Esophagus squamous epithelium (tissue), 5 donors: ENCODE data around the gene PKIG. TPM values are rescaled to one million over a fixed set of nuclear protein-coding genes. Genes with fewer than 3 reads are reported as not detected.
"Not testable (repeated sequence)": the region's sequence is repeated elsewhere in the genome, so short reads cannot be mapped to it uniquely, and the experiment has no call there.

ENCODE experiments used
- DNase-seq: peaks from one replicate; lab custom pipeline; 2025; lab: John Stamatoyannopoulos, UW
- H3K27ac ChIP-seq, 4 donors: fragments of 200-600 bp; sonication (generic); one replicate each; pipeline ENCODE4 v1.5.1; 2016 to 2019; ENCODE audit warnings: mild to moderate bottlenecking in 1 of 4
- H3K27me3 ChIP-seq, 4 donors: fragments of 200-600 bp; sonication (generic); 1 replicate in 3 of 4; 2 replicates in 1 of 4; pipeline versions ENCODE4 v1.5.1 to v1.6.0; 2017 to 2021; ENCODE audit warnings: antibody characterized with exemption in 1 of 4
- H3K36me3 ChIP-seq, 3 donors: fragments of 200-600 bp; sonication (generic); one replicate each; pipeline ENCODE4 v1.5.1; 2016 to 2019
- H3K4me1 ChIP-seq, 3 donors: fragments of 200-600 bp; sonication (generic); one replicate each; pipeline ENCODE4 v1.5.1; 2017 to 2019
- H3K4me3 ChIP-seq, 4 donors: fragments of 200-600 bp; sonication (generic); 1 replicate in 3 of 4; 2 replicates in 1 of 4; pipeline ENCODE4 v1.5.1; 2016 to 2019; ENCODE audit warnings: mild to moderate bottlenecking in 2 of 4, moderate library complexity in 1 of 4
- H3K9me3 ChIP-seq, 3 donors: fragments of 200-600 bp; sonication (generic); one replicate each; pipeline ENCODE4 v1.5.1; 2016 to 2019
- POLR2A ChIP-seq, 4 donors: fragments of 450-650 bp; IDR thresholded peaks; one replicate each; pipeline ENCODE4 v1.6.1; 2017; ENCODE audit warnings: antibody characterized with exemption in 4 of 4, mild to moderate bottlenecking in 4 of 4, moderate library complexity in 3 of 4
- WGBS, 2 donors: methylation state at CpG; one replicate each; pipeline ENCODE4 v1.1.5; 2018; 5-methylcytosine and 5-hydroxymethylcytosine counted together
- intact Hi-C: fragments of 100-400 bp; cut with DNase I; formaldehyde crosslinking; loops from one replicate; pipeline ENCODE4 v1.15.0; 2022
- total RNA-seq, 4 donors: library from RNA; depleted of rRNA; stranded (reverse); fragments of >200 nt; gene quantifications; one replicate each; pipeline ENCODE4 v1.1.0, GENCODE V29; 2016
- TF ChIP-seq, protein P1 (sequence below), 6 experiments: fragments of 450-650 bp in 4 of 6; fragments of 200-600 bp in 2 of 6; sonication (generic) in 2 of 6; IDR thresholded peaks; one replicate each; pipeline ENCODE4 v1.5.1; 2016 to 2019; ENCODE audit warnings: antibody characterized with exemption in 6 of 6, mild to moderate bottlenecking in 4 of 6, moderate library complexity in 4 of 6
- donor health status: DM: yes; HTN: yes; CAD: no.

PKIG gene
- total RNA-seq, 4 donors from 2014 or later = 11.0 to 80.1 (median 19.4) TPM

DNA sequence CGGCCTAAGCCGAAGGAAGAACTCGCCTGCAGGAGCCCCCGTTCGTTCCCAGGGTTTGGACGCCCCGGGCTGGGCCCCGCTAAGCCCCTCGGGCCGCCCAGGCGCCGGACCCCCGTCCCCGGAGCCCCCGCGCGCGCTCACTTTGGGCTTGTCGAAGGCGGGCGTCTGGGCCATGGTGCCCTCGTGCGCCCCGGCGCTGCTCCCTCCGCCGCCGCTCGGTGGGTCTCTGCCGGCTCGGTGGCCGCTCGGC is 69.0 kb downstream of the PKIG start:
- Histone ChIP-seq H3K36me3 (no peaks in the 10 kb centered on the region), H3K9me3 (no peaks in the 10 kb centered on the region), H3K4me1 (peaks cover 13 to 56% (median 40%) of the 10 kb centered on the region in 3 donors), H3K4me3 (peak overlapping the region; percentile 56 to 82 (median 75)), H3K27me3 (no peaks in the 10 kb centered on the region), H3K27ac (peak overlapping the region; percentile 78 to 88 (median 86))
- intact Hi-C loops = no loop called here
- TF ChIP-seq, protein P1, sequence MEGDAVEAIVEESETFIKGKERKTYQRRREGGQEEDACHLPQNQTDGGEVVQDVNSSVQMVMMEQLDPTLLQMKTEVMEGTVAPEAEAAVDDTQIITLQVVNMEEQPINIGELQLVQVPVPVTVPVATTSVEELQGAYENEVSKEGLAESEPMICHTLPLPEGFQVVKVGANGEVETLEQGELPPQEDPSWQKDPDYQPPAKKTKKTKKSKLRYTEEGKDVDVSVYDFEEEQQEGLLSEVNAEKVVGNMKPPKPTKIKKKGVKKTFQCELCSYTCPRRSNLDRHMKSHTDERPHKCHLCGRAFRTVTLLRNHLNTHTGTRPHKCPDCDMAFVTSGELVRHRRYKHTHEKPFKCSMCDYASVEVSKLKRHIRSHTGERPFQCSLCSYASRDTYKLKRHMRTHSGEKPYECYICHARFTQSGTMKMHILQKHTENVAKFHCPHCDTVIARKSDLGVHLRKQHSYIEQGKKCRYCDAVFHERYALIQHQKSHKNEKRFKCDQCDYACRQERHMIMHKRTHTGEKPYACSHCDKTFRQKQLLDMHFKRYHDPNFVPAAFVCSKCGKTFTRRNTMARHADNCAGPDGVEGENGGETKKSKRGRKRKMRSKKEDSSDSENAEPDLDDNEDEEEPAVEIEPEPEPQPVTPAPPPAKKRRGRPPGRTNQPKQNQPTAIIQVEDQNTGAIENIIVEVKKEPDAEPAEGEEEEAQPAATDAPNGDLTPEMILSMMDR (IDR thresholded peaks at IDR 0.05) = no peak
- peak in 1 of 4 donors; percentile 61 for TF ChIP-seq POLR2A (IDR thresholded peaks at IDR 0.05)
- no peak for DNase-seq
- no CpG with 5 or more reads among the region's 33 CpGs for WGBS, 2 donors

DNA sequence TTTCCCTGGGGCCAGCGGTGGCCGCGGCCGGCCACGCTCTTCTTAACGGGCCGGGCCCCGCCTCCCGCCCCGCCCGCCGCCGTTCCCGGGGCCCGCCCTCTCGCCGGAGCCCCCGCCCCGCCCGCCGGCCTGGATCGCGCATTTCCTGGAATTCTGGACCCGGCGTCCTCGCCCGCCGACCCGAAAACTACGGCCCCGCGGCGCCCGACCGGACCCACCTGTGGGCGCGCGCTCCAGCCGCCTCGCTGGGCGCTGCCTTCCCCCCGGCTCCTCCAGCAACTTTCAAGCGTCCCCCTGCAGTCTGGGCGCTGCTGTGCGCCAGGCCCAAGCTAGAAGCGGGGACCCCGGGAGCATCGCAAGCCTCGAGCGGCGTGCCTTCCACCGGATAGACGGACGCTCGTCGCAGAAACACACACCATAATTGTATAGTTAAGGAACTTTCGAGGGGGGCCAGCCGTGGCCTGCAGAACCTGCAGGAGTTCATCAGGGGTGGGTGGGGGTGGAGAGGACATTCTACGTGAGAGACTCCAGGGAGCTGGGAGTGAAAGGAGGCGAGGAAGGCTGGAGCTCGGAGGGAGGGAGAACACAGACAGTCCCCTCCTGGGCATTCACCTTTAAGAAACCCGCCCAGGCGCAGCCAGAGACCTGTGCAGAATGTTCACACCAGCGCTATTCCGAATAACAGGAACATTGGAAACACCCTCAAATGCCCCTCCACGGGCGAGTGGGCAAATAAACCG is 69.5 kb downstream of the PKIG start, which contains the start of gene ADA:
TSS of gene ADA (minus strand) at position 16 of the 740 bp plus-strand sequence. CDS start 92 bp downstream, outside the sequence.
- DNase-seq = no peak

DNA sequence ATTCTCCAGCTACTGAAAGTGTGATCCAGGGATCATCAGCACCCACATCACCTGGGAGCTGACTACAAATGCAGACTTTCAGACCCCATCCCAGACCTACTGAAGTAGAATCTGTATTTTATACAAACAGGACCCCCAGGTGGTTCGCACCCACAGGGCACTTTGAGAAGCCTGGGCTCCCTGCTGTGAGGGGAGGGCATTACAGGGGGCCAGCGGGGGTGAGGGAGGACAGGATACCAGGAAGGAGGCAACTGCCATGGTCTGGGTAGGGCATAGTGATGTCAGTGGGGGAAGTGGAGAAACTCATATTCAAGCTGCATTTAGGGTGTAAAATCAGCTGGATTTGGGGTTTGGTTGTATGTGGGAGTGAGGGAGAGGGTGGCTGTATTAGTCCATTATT is 71.2 kb downstream of the PKIG start:
- intact Hi-C loops = no loop called here
- Histone ChIP-seq H3K36me3 (no peaks in the 10 kb centered on the region), H3K4me1 (peaks cover 13 to 36% (median 26%) of the 10 kb centered on the region in 3 donors), H3K9me3 (no peaks in the 10 kb centered on the region), H3K27me3 (no peaks in the 10 kb centered on the region), H3K27ac (no peak overlapping the region), H3K4me3 (no peak overlapping the region)
- TF ChIP-seq POLR2A (IDR thresholded peaks at IDR 0.05) = no peak
- TF ChIP-seq, protein P1 (IDR thresholded peaks at IDR 0.05) = no peak
- WGBS, 2 donors = 71 to 95% methylated on average over 1 to 2 of the region's 2 CpGs
- no peak for DNase-seq

More for the DNA sequence above, 69.5 kb downstream of the PKIG start, which contains the start of gene ADA:
- no peaks in the 10 kb centered on the region for H3K27me3 ChIP-seq
- H3K4me1 ChIP-seq = peaks cover 13 to 51% (median 35%) of the 10 kb centered on the region in 3 donors
- WGBS, 2 donors = 0% methylated on average over 4 to 12 of the region's 68 CpGs
- H3K27ac ChIP-seq = peak within 1 kb of the TSS; percentile 78 to 88 (median 86)
- H3K9me3 ChIP-seq = no peaks in the 10 kb centered on the region
- H3K4me3 ChIP-seq = peak within 1 kb of the TSS; percentile 56 to 82 (median 75)
- intact Hi-C loops = no loop called here
- no peak for TF ChIP-seq POLR2A (IDR thresholded peaks at IDR 0.05)
- TF ChIP-seq, protein P1 (IDR thresholded peaks at IDR 0.05) = peak in 1 of 6 experiments; percentile 16
- H3K36me3 ChIP-seq = no peaks in the 10 kb centered on the region

DNA sequence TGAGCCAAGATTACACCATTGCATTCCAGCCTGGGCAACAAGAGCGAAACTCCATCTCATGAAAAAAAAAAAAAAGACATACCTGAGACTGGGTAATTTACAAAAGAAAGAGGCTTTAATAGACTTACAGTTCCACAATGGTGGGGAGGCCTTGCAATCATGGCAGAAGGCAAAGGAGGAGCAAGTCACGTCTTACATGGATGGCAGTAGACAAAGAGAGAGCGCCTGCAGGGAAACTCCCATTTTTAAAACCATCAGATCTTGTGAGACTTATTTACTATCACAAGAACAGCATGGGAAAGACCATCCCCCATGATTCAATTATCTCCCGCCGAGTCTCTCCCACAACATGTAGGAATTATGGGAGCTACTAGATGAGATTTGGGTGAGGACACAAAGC is 71.8 kb downstream of the PKIG start:
- intact Hi-C loops, H3K36me3 ChIP-seq, H3K27ac ChIP-seq, H3K27me3 ChIP-seq, DNase-seq, H3K9me3 ChIP-seq, H3K4me3 ChIP-seq: not testable (repeated sequence)
- WGBS, 2 donors = 92 to 97% methylated on average over 5 of the region's 5 CpGs
- peaks cover 11 to 29% (median 19%) of the 10 kb centered on the region in 3 donors for H3K4me1 ChIP-seq

DNA sequence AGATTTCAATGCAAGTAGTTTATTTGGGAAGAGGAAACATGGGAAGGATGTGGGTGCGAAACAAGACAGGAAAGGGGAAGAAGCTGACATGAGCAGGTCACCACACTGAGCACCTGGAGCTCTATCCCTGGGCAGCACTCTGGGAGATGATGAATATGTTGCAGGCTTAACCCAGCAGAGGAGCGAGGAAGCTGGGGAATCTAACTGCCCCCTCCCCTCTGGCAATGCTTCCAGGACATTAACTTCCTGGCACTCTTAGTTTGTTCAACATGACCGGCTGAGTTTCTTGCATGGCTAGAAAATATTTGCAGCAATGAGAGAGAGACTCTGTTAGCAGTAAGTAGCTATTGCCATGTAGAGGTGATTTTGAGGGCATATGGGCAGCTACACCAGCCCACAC is 74.1 kb downstream of the PKIG start:
- intact Hi-C loops = no loop called here
- DNase-seq = no peak
- no peak overlapping the region for H3K27ac ChIP-seq
- H3K4me1 ChIP-seq = peaks cover 0 to 11% (median 3%) of the 10 kb centered on the region in 3 donors
- WGBS, 2 donors = 49 to 64% methylated on average over 3 of the region's 3 CpGs
- H3K4me3 ChIP-seq = no peak overlapping the region
- no peaks in the 10 kb centered on the region for H3K27me3 ChIP-seq
- TF ChIP-seq, protein P1 (IDR thresholded peaks at IDR 0.05) = no peak
- TF ChIP-seq POLR2A (IDR thresholded peaks at IDR 0.05) = no peak
- no peaks in the 10 kb centered on the region for H3K36me3 ChIP-seq
- H3K9me3 ChIP-seq = no peaks in the 10 kb centered on the region
